Nephron progenitor cell (in vitro differentiated cells): ENCODE data around the gene PPP2R5D.
A peak's percentile ranks its signal among the peaks of the same experiment; 100 is the strongest.

Experiments
- DNase-seq: peaks from one replicate; pipeline ENCODE4 v3.0.0; 2021
- H3K27ac Mint-ChIP-seq: 2 replicates; pipeline ENCODE4 v1.8.0; 2021; ENCODE audit warnings: mild to moderate bottlenecking, moderate library complexity, mixed read lengths
- H3K27me3 Mint-ChIP-seq: 2 replicates; pipeline ENCODE4 v1.8.0; 2021; ENCODE audit warnings: mild to moderate bottlenecking, low read depth, mixed read lengths; ENCODE audit not compliant: poor library complexity
- H3K36me3 Mint-ChIP-seq: 2 replicates; pipeline ENCODE4 v1.8.0; 2021; ENCODE audit warnings: low read depth, mixed read lengths
- H3K4me1 Mint-ChIP-seq: 2 replicates; pipeline ENCODE4 v1.8.0; 2021; ENCODE audit warnings: mixed read lengths
- H3K4me3 Mint-ChIP-seq: 2 replicates; pipeline ENCODE4 v1.8.0; 2021; ENCODE audit warnings: mild to moderate bottlenecking, moderate library complexity, mixed read lengths
- H3K9me3 Mint-ChIP-seq: 2 replicates; pipeline ENCODE4 v1.8.0; 2021; ENCODE audit warnings: mild to moderate bottlenecking, moderate library complexity, mixed read lengths
- CTCF ChIP-seq: fragments of 200-600 bp; sonication (generic); IDR thresholded peaks from 2 replicates; pipeline ENCODE4 v1.5.0; 2021; ENCODE audit warnings: antibody characterized with exemption

Gene PPP2R5D

GRCh38 chr6:42967228-42967627, 17.1 kb upstream of the PPP2R5D start:
- no peak overlapping the region for H3K4me3 Mint-ChIP-seq
- no peaks in the 10 kb centered on the region for H3K9me3 Mint-ChIP-seq
- peaks cover 14% of the 10 kb centered on the region for H3K27me3 Mint-ChIP-seq
- DNase-seq: no peak
- TF ChIP-seq CTCF: no peak
- no peak overlapping the region for H3K27ac Mint-ChIP-seq
- H3K36me3 Mint-ChIP-seq: peaks cover 20% of the 10 kb centered on the region
- no peaks in the 10 kb centered on the region for H3K4me1 Mint-ChIP-seq

- DNase-seq: no peak
- no peaks in the 10 kb centered on the region for H3K4me1 Mint-ChIP-seq
- no peak overlapping the region for H3K4me3 Mint-ChIP-seq
- H3K27ac Mint-ChIP-seq: no peak overlapping the region
- peaks cover 7% of the 10 kb centered on the region for H3K27me3 Mint-ChIP-seq
- no peaks in the 10 kb centered on the region for H3K9me3 Mint-ChIP-seq
- no peak for TF ChIP-seq CTCF
- H3K36me3 Mint-ChIP-seq: peaks cover 14% of the 10 kb centered on the region
These were observed 16.2 kb upstream of the PPP2R5D start for GRCh38 chr6:42968126-42968701.

- Mint-ChIP-seq H3K9me3 (no peaks in the 10 kb centered on the region), H3K4me3 (no peak overlapping the region), H3K36me3 (peaks cover 16% of the 10 kb centered on the region), H3K4me1 (no peaks in the 10 kb centered on the region), H3K27me3 (peaks cover 6% of the 10 kb centered on the region), H3K27ac (no peak overlapping the region)
- no peak for DNase-seq
- no peak for TF ChIP-seq CTCF
These were observed 15.6 kb upstream of the PPP2R5D start for GRCh38 chr6:42968783-42969182.

- TF ChIP-seq CTCF: no peak
These were observed 14.9 kb upstream of the PPP2R5D start for GRCh38 chr6:42969431-42969830.

GRCh38 chr6:42969934-42970333, 14.4 kb upstream of the PPP2R5D start:
- Mint-ChIP-seq H3K36me3 (peaks cover 24% of the 10 kb centered on the region), H3K27ac (peak overlapping the region; percentile 36), H3K4me3 (no peak overlapping the region), H3K9me3 (no peaks in the 10 kb centered on the region), H3K27me3 (peaks cover 4% of the 10 kb centered on the region), H3K4me1 (no peaks in the 10 kb centered on the region)
- no peak for TF ChIP-seq CTCF
- no peak for DNase-seq

More at GRCh38 chr6:42969431-42969830, 14.9 kb upstream of the PPP2R5D start:
- DNase-seq: no peak
- Mint-ChIP-seq H3K27me3 (peaks cover 4% of the 10 kb centered on the region), H3K9me3 (no peaks in the 10 kb centered on the region), H3K4me3 (no peak overlapping the region), H3K4me1 (no peaks in the 10 kb centered on the region), H3K27ac (no peak overlapping the region), H3K36me3 (peaks cover 20% of the 10 kb centered on the region)

GRCh38 chr6:42970871-42971612, 13.3 kb upstream of the PPP2R5D start:
- no peak for DNase-seq
- peaks cover 4% of the 10 kb centered on the region for H3K27me3 Mint-ChIP-seq

More at GRCh38 chr6:42970871-42971612, 13.3 kb upstream of the PPP2R5D start:
- no peaks in the 10 kb centered on the region for H3K4me1 Mint-ChIP-seq
- H3K9me3 Mint-ChIP-seq: no peaks in the 10 kb centered on the region
- H3K36me3 Mint-ChIP-seq: peaks cover 25% of the 10 kb centered on the region
- no peak overlapping the region for H3K4me3 Mint-ChIP-seq
- TF ChIP-seq CTCF: no peak
- peak overlapping the region; percentile 21 for H3K27ac Mint-ChIP-seq
